GM21447 (cell line): ENCODE results near the gene ZBTB11.
"Not testable (repeated sequence)": the region's sequence is repeated elsewhere in the genome, so short reads cannot be mapped to it uniquely, and the experiment has no call there.

Experiments used
- ATAC-seq: cut with Tn5 transposase; IDR thresholded peaks from one replicate; pipeline ENCODE4 v1.9.1; 2021; ENCODE audit not compliant: unreplicated experiment

ZBTB11 gene

GRCh38 chr3:101619734-101620133 is 57.2 kb downstream of the ZBTB11 start:
- ATAC-seq: no peak

- ATAC-seq: no peak
Measured at GRCh38 chr3:101618726-101619125, 58.2 kb downstream of the ZBTB11 start.

- no peak for ATAC-seq
Measured at GRCh38 chr3:101617478-101617877, 59.5 kb downstream of the ZBTB11 start.

- ATAC-seq: no peak
Measured at GRCh38 chr3:101615525-101615924, 61.4 kb downstream of the ZBTB11 start.

DNA sequence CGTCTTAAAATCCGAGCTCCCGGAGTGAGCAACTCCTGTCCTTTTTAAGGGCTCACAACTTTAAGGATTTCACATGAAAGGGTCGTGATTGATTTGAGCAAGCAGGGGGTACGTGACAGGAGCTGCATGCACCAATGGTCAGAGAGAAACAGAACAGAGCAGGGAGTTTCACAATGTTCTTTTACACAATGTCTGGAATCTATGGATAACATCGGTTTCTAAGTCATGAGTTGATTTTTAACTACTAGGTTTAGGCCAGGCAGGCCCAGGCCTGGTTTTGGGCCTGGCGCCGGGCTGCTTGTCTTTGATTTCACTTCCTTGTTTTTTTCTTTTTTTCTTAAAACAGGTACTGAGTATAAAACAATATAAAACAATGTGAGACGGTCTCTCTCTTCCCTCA is 63.9 kb downstream of the ZBTB11 start:
- ATAC-seq: not testable (repeated sequence)

DNA sequence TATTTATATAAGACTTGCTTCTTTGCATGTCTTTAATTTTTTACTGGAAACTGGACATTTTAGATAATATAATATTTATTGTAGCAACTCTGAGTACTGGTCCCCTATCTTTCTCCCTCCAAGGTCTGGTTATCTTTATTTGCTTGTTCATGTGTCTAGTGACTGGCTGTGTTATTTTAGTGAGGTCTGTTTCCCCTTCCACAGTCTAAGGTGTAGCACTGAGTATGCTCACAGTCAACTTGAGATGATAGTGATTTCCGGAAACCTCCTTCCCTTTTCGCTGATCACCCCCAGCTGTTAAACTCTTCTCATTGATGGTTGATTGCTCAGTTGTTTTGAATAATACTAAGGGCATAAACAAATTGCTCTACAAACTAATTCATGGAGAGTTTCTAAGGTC is 65.9 kb downstream of the ZBTB11 start:
- ATAC-seq: no peak

DNA sequence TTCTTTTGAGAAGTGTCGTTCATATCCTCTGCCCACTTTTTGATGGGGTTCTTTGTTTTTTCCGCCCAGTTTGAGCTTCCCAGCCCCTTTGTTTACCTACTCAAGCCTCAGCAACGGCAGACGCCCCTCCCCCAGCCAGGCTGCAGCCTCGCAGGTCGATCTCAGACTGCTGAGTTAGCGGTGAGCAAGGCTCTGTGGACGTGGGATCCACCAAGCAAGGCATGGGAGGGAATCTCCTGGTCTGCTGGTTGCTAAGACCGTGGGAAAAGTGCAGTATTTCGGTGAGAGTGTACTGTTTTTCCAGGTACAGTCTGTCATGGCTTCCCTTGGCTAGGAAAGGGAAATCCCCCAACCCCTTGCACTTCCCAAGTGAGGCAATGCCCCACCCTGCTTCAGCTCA is 71.5 kb downstream of the ZBTB11 start:
- ATAC-seq: not testable (repeated sequence)

DNA sequence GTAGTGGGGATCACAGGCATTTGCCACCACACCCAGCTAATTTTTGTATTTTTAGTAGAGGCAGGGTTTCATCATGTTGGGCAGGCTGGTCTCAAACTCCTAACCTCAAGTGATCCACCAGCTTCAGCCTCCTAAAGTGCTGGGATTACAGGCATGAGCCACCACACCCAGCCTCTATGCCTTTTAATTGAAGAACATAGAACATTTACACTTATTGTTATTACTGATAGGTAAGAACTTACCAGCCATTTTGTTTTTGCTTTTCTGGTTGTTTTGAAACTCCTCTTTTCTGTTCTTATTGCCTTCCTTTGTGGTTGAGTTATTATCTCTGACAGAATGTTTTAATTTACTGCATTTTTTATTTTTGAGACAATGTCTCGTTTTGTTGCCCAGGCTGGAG is 73.7 kb downstream of the ZBTB11 start:
- no peak for ATAC-seq

- ATAC-seq: no peak
Measured at GRCh38 chr3:101602731-101603130, 74.2 kb downstream of the ZBTB11 start.
